ENCODE measurements around the gene DCDC2.

DNA sequence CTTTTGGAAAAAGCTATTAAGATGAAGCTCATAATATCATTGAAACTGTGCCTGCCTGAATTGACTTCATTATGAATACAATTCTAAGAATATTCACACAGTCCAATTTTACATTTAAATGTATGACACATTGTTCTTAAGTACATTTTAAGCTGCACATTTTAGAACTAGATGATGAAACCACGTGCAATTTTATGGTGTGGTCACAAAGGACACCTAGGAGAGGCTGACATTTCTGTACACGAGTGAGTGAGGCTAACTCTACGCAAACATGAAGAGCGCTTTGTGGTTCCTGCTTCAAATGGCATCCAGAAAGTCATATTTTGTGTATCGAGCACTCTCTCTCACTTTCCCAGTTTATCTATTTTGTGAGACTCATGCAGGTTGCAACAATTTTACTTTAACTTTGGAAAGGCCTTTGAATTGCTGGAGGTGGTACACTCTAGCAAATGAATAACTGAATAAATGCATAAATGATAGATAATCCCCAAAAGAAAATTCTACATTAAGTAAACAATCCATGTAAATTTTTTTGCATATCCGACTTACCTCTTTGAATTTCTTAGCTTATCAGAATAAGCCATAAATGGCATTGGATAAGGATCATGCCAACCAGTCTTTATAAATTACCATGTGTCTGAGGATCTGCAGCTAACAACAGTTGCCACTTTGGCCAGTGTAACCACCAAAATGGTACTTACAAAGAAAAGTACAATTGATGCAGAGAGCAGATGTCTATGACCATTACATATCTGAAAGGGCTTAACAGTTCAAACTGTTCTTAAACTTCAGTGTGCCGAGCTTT is 134.5 kb downstream of the DCDC2 start:
- TF ChIP-seq, protein P1, sequence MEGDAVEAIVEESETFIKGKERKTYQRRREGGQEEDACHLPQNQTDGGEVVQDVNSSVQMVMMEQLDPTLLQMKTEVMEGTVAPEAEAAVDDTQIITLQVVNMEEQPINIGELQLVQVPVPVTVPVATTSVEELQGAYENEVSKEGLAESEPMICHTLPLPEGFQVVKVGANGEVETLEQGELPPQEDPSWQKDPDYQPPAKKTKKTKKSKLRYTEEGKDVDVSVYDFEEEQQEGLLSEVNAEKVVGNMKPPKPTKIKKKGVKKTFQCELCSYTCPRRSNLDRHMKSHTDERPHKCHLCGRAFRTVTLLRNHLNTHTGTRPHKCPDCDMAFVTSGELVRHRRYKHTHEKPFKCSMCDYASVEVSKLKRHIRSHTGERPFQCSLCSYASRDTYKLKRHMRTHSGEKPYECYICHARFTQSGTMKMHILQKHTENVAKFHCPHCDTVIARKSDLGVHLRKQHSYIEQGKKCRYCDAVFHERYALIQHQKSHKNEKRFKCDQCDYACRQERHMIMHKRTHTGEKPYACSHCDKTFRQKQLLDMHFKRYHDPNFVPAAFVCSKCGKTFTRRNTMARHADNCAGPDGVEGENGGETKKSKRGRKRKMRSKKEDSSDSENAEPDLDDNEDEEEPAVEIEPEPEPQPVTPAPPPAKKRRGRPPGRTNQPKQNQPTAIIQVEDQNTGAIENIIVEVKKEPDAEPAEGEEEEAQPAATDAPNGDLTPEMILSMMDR (IDR thresholded peaks at IDR 0.05) = no peak
- TF ChIP-seq EP300 (IDR thresholded peaks at IDR 0.05) = no peak

All from ovary (tissue), 3 donors.